ENCODE measurements around the gene PDIA5. TPM values are rescaled to one million over a fixed set of nuclear protein-coding genes. Genes with fewer than 3 reads are reported as not detected.

The PDIA5 gene
- polyA plus RNA-seq, 1 donor (not counting 4 experiments of a cell fraction or from before 2014, with no cell fraction given) = 29.8 TPM

DNA sequence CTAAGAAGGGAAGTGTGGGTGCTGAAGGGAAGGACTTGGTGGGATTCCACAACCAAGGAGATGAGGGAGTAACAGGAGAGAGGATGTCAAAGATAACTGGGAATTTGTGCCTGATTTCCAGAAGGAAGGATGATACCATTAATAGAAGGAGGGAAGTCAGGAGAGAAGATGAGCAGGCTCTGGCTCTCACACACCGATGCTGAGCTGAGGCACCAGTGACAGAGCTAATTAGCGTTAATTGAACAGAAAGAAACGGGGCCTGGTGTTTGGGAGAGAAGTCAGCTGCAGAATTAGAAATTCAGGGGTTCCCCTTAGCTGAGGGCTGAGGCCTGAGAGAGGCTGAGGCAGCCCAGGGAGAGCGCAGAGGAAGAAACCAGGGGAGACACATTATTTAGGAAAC, 11.9 kb upstream of the PDIA5 start:
- H3K4me2 ChIP-seq (ENCODE audit: control insufficient read depth, extremely low read depth, insufficient read depth, low read depth, low read length) = no peak overlapping the region
- no peak overlapping the region for H3K27ac ChIP-seq (ENCODE audit: control insufficient read depth, insufficient read depth, low read length)
- DNase-seq (ENCODE audit: low read depth, low spot score) (no peak), FAIRE-seq (no peak)
- peaks cover 7% of the 10 kb centered on the region for H3K4me1 ChIP-seq (ENCODE audit: control insufficient read depth, extremely low read depth, insufficient read depth, low read length)
- H3K27me3 ChIP-seq (ENCODE audit: control insufficient read depth, extremely low read depth, insufficient read depth, low read length) = no peaks in the 10 kb centered on the region
- no peaks in the 10 kb centered on the region for H3K36me3 ChIP-seq (ENCODE audit: control insufficient read depth in 2 of 2, extremely low read depth in 1 of 2, insufficient read depth in 2 of 2, low read length in 2 of 2)
- H3K9me3 ChIP-seq (ENCODE audit: control insufficient read depth, low read depth, low read length) = no peaks in the 10 kb centered on the region
- H3K9ac ChIP-seq (ENCODE audit: control insufficient read depth, extremely low read depth, insufficient read depth, low read length) = no peak overlapping the region
- dilution Hi-C loops (cut with MboI; ENCODE audit: extremely low pct_ligation_motif_present, low sequenced_read_pairs) = no loop called here
- H3K79me2 ChIP-seq (ENCODE audit: control insufficient read depth, insufficient read depth, low read length) = no peaks in the 10 kb centered on the region
- H2AFZ ChIP-seq (ENCODE audit: control insufficient read depth, low read length) = no peak overlapping the region
- no peaks in the 10 kb centered on the region for H3K9me1 ChIP-seq (ENCODE audit: control insufficient read depth, extremely low read depth, insufficient read depth, low read length)
- H3K4me3 ChIP-seq (ENCODE audit: control insufficient read depth in 2 of 3, extremely low read depth in 1 of 3, insufficient read depth in 2 of 3, low read depth in 1 of 3, low read length in 3 of 3) = no peak overlapping the region
- TF ChIP-seq, protein P1, sequence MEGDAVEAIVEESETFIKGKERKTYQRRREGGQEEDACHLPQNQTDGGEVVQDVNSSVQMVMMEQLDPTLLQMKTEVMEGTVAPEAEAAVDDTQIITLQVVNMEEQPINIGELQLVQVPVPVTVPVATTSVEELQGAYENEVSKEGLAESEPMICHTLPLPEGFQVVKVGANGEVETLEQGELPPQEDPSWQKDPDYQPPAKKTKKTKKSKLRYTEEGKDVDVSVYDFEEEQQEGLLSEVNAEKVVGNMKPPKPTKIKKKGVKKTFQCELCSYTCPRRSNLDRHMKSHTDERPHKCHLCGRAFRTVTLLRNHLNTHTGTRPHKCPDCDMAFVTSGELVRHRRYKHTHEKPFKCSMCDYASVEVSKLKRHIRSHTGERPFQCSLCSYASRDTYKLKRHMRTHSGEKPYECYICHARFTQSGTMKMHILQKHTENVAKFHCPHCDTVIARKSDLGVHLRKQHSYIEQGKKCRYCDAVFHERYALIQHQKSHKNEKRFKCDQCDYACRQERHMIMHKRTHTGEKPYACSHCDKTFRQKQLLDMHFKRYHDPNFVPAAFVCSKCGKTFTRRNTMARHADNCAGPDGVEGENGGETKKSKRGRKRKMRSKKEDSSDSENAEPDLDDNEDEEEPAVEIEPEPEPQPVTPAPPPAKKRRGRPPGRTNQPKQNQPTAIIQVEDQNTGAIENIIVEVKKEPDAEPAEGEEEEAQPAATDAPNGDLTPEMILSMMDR (optimal IDR thresholded peaks at IDR 0.05 in 1 of 3, IDR thresholded peaks at IDR 0.05 in 1 of 3, conservative IDR thresholded peaks at IDR 0.05 in 1 of 3; ENCODE audit: extremely low read depth in 1 of 3, insufficient read depth in 2 of 3, low read length in 3 of 3) = no peak
- no peak for TF ChIP-seq EZH2 (IDR thresholded peaks at IDR 0.05; ENCODE audit: low read length)
- no peaks in the 10 kb centered on the region for H4K20me1 ChIP-seq (ENCODE audit: control insufficient read depth, extremely low read depth, insufficient read depth, low read length)

DNA sequence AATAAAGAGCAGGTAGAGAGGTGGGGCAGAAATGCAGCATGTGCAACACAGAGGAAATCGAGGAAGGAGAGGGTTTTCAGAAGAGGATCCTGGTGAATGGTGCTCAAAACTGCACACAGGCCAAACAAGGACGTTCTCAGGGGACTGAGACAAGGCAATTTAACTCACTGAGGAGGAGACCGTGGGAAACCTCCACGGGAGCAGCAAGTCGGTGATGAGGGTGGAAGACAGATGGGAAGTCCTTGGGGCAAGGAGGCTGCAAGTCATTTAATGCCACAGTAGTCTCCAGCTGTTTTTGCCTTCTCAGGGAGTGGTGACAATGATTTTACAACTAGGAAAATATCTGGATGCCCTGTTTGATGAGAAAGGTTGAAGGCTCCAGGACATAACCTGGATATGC, 11.5 kb upstream of the PDIA5 start:
- no peaks in the 10 kb centered on the region for H3K27me3 ChIP-seq (ENCODE audit: control insufficient read depth, extremely low read depth, insufficient read depth, low read length)
- TF ChIP-seq EZH2 (IDR thresholded peaks at IDR 0.05; ENCODE audit: low read length) = no peak
- TF ChIP-seq, protein P1 (optimal IDR thresholded peaks at IDR 0.05 in 1 of 3, IDR thresholded peaks at IDR 0.05 in 1 of 3, conservative IDR thresholded peaks at IDR 0.05 in 1 of 3; ENCODE audit: extremely low read depth in 1 of 3, insufficient read depth in 2 of 3, low read length in 3 of 3) = no peak
- peaks cover 7% of the 10 kb centered on the region for H3K4me1 ChIP-seq (ENCODE audit: control insufficient read depth, extremely low read depth, insufficient read depth, low read length)
- no peak overlapping the region for H3K27ac ChIP-seq (ENCODE audit: control insufficient read depth, insufficient read depth, low read length)
- FAIRE-seq (no peak), DNase-seq (ENCODE audit: low read depth, low spot score) (no peak)
- no peak overlapping the region for H3K4me3 ChIP-seq (ENCODE audit: control insufficient read depth in 2 of 3, extremely low read depth in 1 of 3, insufficient read depth in 2 of 3, low read depth in 1 of 3, low read length in 3 of 3)
- H3K36me3 ChIP-seq (ENCODE audit: control insufficient read depth in 2 of 2, extremely low read depth in 1 of 2, insufficient read depth in 2 of 2, low read length in 2 of 2) = no peaks in the 10 kb centered on the region
- no peak overlapping the region for H2AFZ ChIP-seq (ENCODE audit: control insufficient read depth, low read length)
- no peaks in the 10 kb centered on the region for H3K9me3 ChIP-seq (ENCODE audit: control insufficient read depth, low read depth, low read length)
- dilution Hi-C loops (cut with MboI; ENCODE audit: extremely low pct_ligation_motif_present, low sequenced_read_pairs) = no loop called here
- H3K9ac ChIP-seq (ENCODE audit: control insufficient read depth, extremely low read depth, insufficient read depth, low read length) = no peak overlapping the region
- no peak overlapping the region for H3K4me2 ChIP-seq (ENCODE audit: control insufficient read depth, extremely low read depth, insufficient read depth, low read depth, low read length)
- H4K20me1 ChIP-seq (ENCODE audit: control insufficient read depth, extremely low read depth, insufficient read depth, low read length) = no peaks in the 10 kb centered on the region
- H3K9me1 ChIP-seq (ENCODE audit: control insufficient read depth, extremely low read depth, insufficient read depth, low read length) = no peaks in the 10 kb centered on the region
- no peaks in the 10 kb centered on the region for H3K79me2 ChIP-seq (ENCODE audit: control insufficient read depth, insufficient read depth, low read length)

Data from keratinocyte (primary cell).